ENCODE results near the gene HNRNPA2B1.

The HNRNPA2B1 gene

GRCh38 chr7:26141077-26141476, 59.5 kb downstream of the HNRNPA2B1 start:
- no peak for DNase-seq

GRCh38 chr7:26140380-26140779, 60.2 kb downstream of the HNRNPA2B1 start:
- DNase-seq, result no peak

All from stimulated activated naive CD4-positive, alpha-beta T cell (primary cell).